ENCODE measurements around the gene SV2A. TPM values are rescaled to one million over a fixed set of nuclear protein-coding genes. Genes with fewer than 3 reads are reported as not detected.
A peak's percentile ranks its signal among the peaks of the same experiment; 100 is the strongest.
"Not testable (repeated sequence)": the region's sequence is repeated elsewhere in the genome, so short reads cannot be mapped to it uniquely, and the experiment has no call there.

SV2A gene
- polyA plus RNA-seq, 1 donor (not counting 4 experiments of a cell fraction or from before 2014, with no cell fraction given), result 0.28 TPM

- H2AFZ ChIP-seq (ENCODE audit: control insufficient read depth, low read length), result peak overlapping the region; percentile 32
- no peak overlapping the region for H3K9ac ChIP-seq (ENCODE audit: control insufficient read depth, extremely low read depth, insufficient read depth, low read length)
- dilution Hi-C loops (cut with MboI; ENCODE audit: extremely low pct_ligation_motif_present, low sequenced_read_pairs), result no loop called here
- peak overlapping the region; percentile 50 for H3K27ac ChIP-seq (ENCODE audit: control insufficient read depth, insufficient read depth, low read length)
- H3K27me3 ChIP-seq (ENCODE audit: control insufficient read depth, extremely low read depth, insufficient read depth, low read length), result no peaks in the 10 kb centered on the region
- peaks cover 40% of the 10 kb centered on the region for H3K4me1 ChIP-seq (ENCODE audit: control insufficient read depth, extremely low read depth, insufficient read depth, low read length)
- no peaks in the 10 kb centered on the region for H4K20me1 ChIP-seq (ENCODE audit: control insufficient read depth, extremely low read depth, insufficient read depth, low read length)
- H3K4me3 ChIP-seq (ENCODE audit: control insufficient read depth in 2 of 3, extremely low read depth in 1 of 3, insufficient read depth in 2 of 3, low read depth in 1 of 3, low read length in 3 of 3), result no peak overlapping the region
- H3K9me1 ChIP-seq (ENCODE audit: control insufficient read depth, extremely low read depth, insufficient read depth, low read length), result no peaks in the 10 kb centered on the region
- H3K4me2 ChIP-seq (ENCODE audit: control insufficient read depth, extremely low read depth, insufficient read depth, low read depth, low read length), result peak overlapping the region; percentile 62
- no peaks in the 10 kb centered on the region for H3K79me2 ChIP-seq (ENCODE audit: control insufficient read depth, insufficient read depth, low read length)
- DNase-seq (ENCODE audit: low read depth, low spot score) (no peak), FAIRE-seq (no peak)
- H3K36me3 ChIP-seq (ENCODE audit: control insufficient read depth in 2 of 2, extremely low read depth in 1 of 2, insufficient read depth in 2 of 2, low read length in 2 of 2), result peaks cover 5 to 15% of the 10 kb centered on the region in 2 experiments
- no peaks in the 10 kb centered on the region for H3K9me3 ChIP-seq (ENCODE audit: control insufficient read depth, low read depth, low read length)
- TF ChIP-seq EZH2 (IDR thresholded peaks at IDR 0.05; ENCODE audit: low read length) (no peak), CTCF (optimal IDR thresholded peaks at IDR 0.05 in 1 of 3, IDR thresholded peaks at IDR 0.05 in 1 of 3, conservative IDR thresholded peaks at IDR 0.05 in 1 of 3; ENCODE audit: extremely low read depth in 1 of 3, insufficient read depth in 2 of 3, low read length in 3 of 3) (peak in 2 of 3 experiments; percentile 35 to 62)
Measured at GRCh38 chr1:149942207-149942606, 24.6 kb upstream of the SV2A start.

GRCh38 chr1:149940427-149940826 lies 22.8 kb upstream of the SV2A start:
- no peaks in the 10 kb centered on the region for H3K9me1 ChIP-seq (ENCODE audit: control insufficient read depth, extremely low read depth, insufficient read depth, low read length)
- no peaks in the 10 kb centered on the region for H3K9me3 ChIP-seq (ENCODE audit: control insufficient read depth, low read depth, low read length)
- peaks cover 5 to 13% of the 10 kb centered on the region in 2 experiments for H3K36me3 ChIP-seq (ENCODE audit: control insufficient read depth in 2 of 2, extremely low read depth in 1 of 2, insufficient read depth in 2 of 2, low read length in 2 of 2)
- DNase-seq (ENCODE audit: low read depth, low spot score) (no peak), FAIRE-seq (no peak)
- no peak overlapping the region for H3K9ac ChIP-seq (ENCODE audit: control insufficient read depth, extremely low read depth, insufficient read depth, low read length)
- TF ChIP-seq EZH2 (IDR thresholded peaks at IDR 0.05; ENCODE audit: low read length), result no peak
- TF ChIP-seq CTCF (optimal IDR thresholded peaks at IDR 0.05 in 1 of 3, IDR thresholded peaks at IDR 0.05 in 1 of 3, conservative IDR thresholded peaks at IDR 0.05 in 1 of 3; ENCODE audit: extremely low read depth in 1 of 3, insufficient read depth in 2 of 3, low read length in 3 of 3), result no peak
- H3K4me3 ChIP-seq (ENCODE audit: control insufficient read depth in 2 of 3, extremely low read depth in 1 of 3, insufficient read depth in 2 of 3, low read depth in 1 of 3, low read length in 3 of 3), result no peak overlapping the region
- H3K4me1 ChIP-seq (ENCODE audit: control insufficient read depth, extremely low read depth, insufficient read depth, low read length), result peaks cover 57% of the 10 kb centered on the region
- no peak overlapping the region for H3K4me2 ChIP-seq (ENCODE audit: control insufficient read depth, extremely low read depth, insufficient read depth, low read depth, low read length)
- peaks cover 7% of the 10 kb centered on the region for H3K79me2 ChIP-seq (ENCODE audit: control insufficient read depth, insufficient read depth, low read length)
- H3K27ac ChIP-seq (ENCODE audit: control insufficient read depth, insufficient read depth, low read length), result no peak overlapping the region
- dilution Hi-C loops (cut with MboI; ENCODE audit: extremely low pct_ligation_motif_present, low sequenced_read_pairs), result no loop called here
- H4K20me1 ChIP-seq (ENCODE audit: control insufficient read depth, extremely low read depth, insufficient read depth, low read length), result no peaks in the 10 kb centered on the region
- no peaks in the 10 kb centered on the region for H3K27me3 ChIP-seq (ENCODE audit: control insufficient read depth, extremely low read depth, insufficient read depth, low read length)
- H2AFZ ChIP-seq (ENCODE audit: control insufficient read depth, low read length), result no peak overlapping the region

GRCh38 chr1:149938668-149939003 lies 21.0 kb upstream of the SV2A start:
- H3K9me1 ChIP-seq (ENCODE audit: control insufficient read depth, extremely low read depth, insufficient read depth, low read length); H3K36me3 ChIP-seq (ENCODE audit: control insufficient read depth in 2 of 2, extremely low read depth in 1 of 2, insufficient read depth in 2 of 2, low read length in 2 of 2); H4K20me1 ChIP-seq (ENCODE audit: control insufficient read depth, extremely low read depth, insufficient read depth, low read length); FAIRE-seq; dilution Hi-C loops (cut with MboI; ENCODE audit: extremely low pct_ligation_motif_present, low sequenced_read_pairs); H3K9me3 ChIP-seq (ENCODE audit: control insufficient read depth, low read depth, low read length); H3K79me2 ChIP-seq (ENCODE audit: control insufficient read depth, insufficient read depth, low read length); DNase-seq (ENCODE audit: low read depth, low spot score); H3K27me3 ChIP-seq (ENCODE audit: control insufficient read depth, extremely low read depth, insufficient read depth, low read length): not testable (repeated sequence)
- Histone ChIP-seq H3K4me3 (ENCODE audit: control insufficient read depth in 2 of 3, extremely low read depth in 1 of 3, insufficient read depth in 2 of 3, low read depth in 1 of 3, low read length in 3 of 3) (peak overlapping the region; percentile 15 to 68 (median 64)), H3K9ac (ENCODE audit: control insufficient read depth, extremely low read depth, insufficient read depth, low read length) (peak overlapping the region; percentile 73), H3K27ac (ENCODE audit: control insufficient read depth, insufficient read depth, low read length) (peak overlapping the region; percentile 86), H2AFZ (ENCODE audit: control insufficient read depth, low read length) (peak overlapping the region; percentile 51), H3K4me2 (ENCODE audit: control insufficient read depth, extremely low read depth, insufficient read depth, low read depth, low read length) (peak overlapping the region; percentile 93), H3K4me1 (ENCODE audit: control insufficient read depth, extremely low read depth, insufficient read depth, low read length) (peaks cover 57% of the 10 kb centered on the region)

Data from keratinocyte (primary cell).